HFFc6 (cell line): Measurements from ENCODE around the gene CAV3. TPM values are rescaled to one million over a fixed set of nuclear protein-coding genes. Genes with fewer than 3 reads are reported as not detected.

ENCODE experiments used
- DNase-seq: peaks from one replicate; pipeline ENCODE4 v3.0.0-alpha.2; 2018
- H3K27ac Mint-ChIP-seq: 2 replicates; pipeline ENCODE4 v1.8.0; 2020; ENCODE audit warnings: mild to moderate bottlenecking, mixed read lengths
- H3K27me3 Mint-ChIP-seq: 2 replicates; pipeline ENCODE4 v1.8.0; 2021; ENCODE audit warnings: mild to moderate bottlenecking, moderate library complexity, mixed read lengths; ENCODE audit not compliant: insufficient read depth
- H3K36me3 Mint-ChIP-seq: 2 replicates; pipeline ENCODE4 v1.8.0; 2021; ENCODE audit warnings: low read depth, mixed read lengths
- H3K4me1 Mint-ChIP-seq: 2 replicates; pipeline ENCODE4 v1.8.0; 2020; ENCODE audit warnings: low read depth, mixed read lengths
- H3K4me3 Mint-ChIP-seq: 2 replicates; pipeline ENCODE4 v1.8.0; 2020; ENCODE audit warnings: mild to moderate bottlenecking, moderate library complexity, mixed read lengths
- H3K9me3 Mint-ChIP-seq: 2 replicates; pipeline ENCODE4 v1.8.0; 2020; ENCODE audit warnings: mild to moderate bottlenecking, mixed read lengths
- total RNA-seq, 6 experiments: library from RNA; stranded (reverse); fragmentation: NEBNext Ultra II Directional; extraction: Animal tissue kit (Norgen Biotek cat#: 25700); gene quantifications; 2 replicates in 1 of 6; 3 replicates in 5 of 6; pipeline ENCODE4 v1.2.3, GENCODE V29; 2021
- TF ChIP-seq, protein P1 (sequence below): fragments of 200-600 bp; sonication (generic); IDR thresholded peaks from 2 replicates; pipeline ENCODE4 v1.5.0; 2021; ENCODE audit warnings: antibody characterized with exemption, mild to moderate bottlenecking

The CAV3 gene
- total RNA-seq, 6 experiments from 2014 or later: 0.25 TPM; not detected in 5

DNA sequence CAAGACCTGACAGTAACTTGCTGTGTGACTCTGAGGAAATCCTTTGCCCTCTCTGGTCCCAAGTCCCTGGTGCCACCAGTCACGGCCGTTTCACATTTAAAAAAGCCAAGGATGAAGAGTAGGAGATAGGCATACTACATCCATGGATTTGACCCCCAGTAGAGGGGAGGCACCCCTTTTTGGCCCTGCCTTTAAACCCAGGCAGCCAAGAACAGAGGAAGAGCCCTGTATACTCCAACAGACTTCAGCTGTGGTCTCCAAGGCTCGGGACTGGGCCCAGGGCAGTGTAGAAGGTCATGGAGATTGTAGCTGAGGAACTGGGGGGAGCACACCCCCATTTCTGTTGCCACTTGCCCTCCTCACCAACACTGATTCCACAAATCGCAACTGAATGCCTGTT lies 3.7 kb downstream of the CAV3 start:
- peaks cover 40% of the 10 kb centered on the region for H3K4me1 Mint-ChIP-seq
- no peak overlapping the region for H3K4me3 Mint-ChIP-seq
- H3K27me3 Mint-ChIP-seq: peaks cover 4% of the 10 kb centered on the region
- DNase-seq: no peak
- TF ChIP-seq, protein P1, sequence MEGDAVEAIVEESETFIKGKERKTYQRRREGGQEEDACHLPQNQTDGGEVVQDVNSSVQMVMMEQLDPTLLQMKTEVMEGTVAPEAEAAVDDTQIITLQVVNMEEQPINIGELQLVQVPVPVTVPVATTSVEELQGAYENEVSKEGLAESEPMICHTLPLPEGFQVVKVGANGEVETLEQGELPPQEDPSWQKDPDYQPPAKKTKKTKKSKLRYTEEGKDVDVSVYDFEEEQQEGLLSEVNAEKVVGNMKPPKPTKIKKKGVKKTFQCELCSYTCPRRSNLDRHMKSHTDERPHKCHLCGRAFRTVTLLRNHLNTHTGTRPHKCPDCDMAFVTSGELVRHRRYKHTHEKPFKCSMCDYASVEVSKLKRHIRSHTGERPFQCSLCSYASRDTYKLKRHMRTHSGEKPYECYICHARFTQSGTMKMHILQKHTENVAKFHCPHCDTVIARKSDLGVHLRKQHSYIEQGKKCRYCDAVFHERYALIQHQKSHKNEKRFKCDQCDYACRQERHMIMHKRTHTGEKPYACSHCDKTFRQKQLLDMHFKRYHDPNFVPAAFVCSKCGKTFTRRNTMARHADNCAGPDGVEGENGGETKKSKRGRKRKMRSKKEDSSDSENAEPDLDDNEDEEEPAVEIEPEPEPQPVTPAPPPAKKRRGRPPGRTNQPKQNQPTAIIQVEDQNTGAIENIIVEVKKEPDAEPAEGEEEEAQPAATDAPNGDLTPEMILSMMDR: no peak
- H3K9me3 Mint-ChIP-seq: no peaks in the 10 kb centered on the region
- no peaks in the 10 kb centered on the region for H3K36me3 Mint-ChIP-seq
- no peak overlapping the region for H3K27ac Mint-ChIP-seq

DNA sequence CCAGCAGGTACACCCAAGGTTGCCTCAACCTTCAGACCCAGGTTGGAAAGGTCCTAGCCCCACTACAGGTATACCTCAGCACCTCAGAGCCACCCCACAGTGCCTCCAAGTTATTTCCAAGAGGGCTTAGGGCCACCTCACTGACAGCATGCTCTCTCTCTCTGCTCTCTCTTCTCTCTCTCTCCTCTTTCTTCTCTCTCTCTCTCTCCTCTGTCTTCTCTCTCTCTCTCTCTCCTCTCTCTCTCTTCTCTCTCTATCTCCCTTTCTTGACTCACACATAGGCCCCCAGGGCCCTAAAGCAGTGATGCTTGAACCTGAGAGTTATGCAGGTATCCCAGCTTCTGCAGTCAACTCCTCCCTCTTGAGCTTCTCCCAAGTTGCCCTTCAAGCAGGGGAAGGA lies 4.2 kb downstream of the CAV3 start:
- Mint-ChIP-seq H3K27me3 (peaks cover 5% of the 10 kb centered on the region), H3K27ac (no peak overlapping the region), H3K9me3 (no peaks in the 10 kb centered on the region), H3K4me1 (peaks cover 45% of the 10 kb centered on the region), H3K4me3 (no peak overlapping the region), H3K36me3 (no peaks in the 10 kb centered on the region)
- DNase-seq: no peak
- TF ChIP-seq, protein P1: no peak

GRCh38 chr3:8738639-8739038 lies 5.0 kb downstream of the CAV3 start:
- no peak for DNase-seq
- Mint-ChIP-seq H3K4me1 (peaks cover 53% of the 10 kb centered on the region), H3K27me3 (peaks cover 6% of the 10 kb centered on the region), H3K36me3 (no peaks in the 10 kb centered on the region), H3K9me3 (no peaks in the 10 kb centered on the region), H3K27ac (no peak overlapping the region), H3K4me3 (no peak overlapping the region)
- TF ChIP-seq, protein P1: no peak

DNA sequence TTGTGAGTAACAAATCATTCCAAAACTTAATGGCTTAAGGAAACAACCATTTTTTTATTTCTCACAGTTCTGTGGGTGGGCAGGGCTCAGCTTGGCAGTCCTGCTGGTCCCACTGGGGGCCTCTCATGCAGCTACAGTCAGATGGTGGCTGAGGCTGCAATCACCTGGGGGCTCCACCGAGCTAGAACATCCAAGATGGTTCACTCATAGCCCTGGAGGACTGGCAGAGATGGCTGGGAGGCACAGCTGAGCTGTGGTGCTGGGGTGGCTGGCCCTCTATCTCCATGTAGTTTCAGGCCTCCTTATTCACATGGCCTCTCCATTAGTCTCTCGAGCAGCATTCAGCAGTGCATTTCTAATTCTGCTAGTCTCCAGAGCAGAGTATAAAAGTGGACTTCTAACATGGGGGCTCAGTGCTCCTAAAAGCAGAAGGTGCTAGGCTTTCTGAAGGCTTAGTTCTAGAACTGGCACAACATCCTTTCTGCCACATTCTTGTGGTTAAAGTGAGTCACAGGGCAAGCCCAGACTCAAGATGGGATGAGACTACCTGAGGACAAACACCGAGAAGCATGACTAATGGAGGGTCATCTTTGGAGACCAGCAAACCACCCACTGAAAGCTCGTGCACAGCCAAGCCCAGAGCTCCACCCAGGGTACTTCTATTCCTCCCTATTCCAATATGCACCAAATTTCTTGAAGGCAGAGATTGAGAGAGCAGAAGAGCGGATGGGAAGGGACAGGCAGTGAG lies 6.3 kb downstream of the CAV3 start:
- Mint-ChIP-seq H3K4me1 (peaks cover 57% of the 10 kb centered on the region), H3K4me3 (peak overlapping the region; percentile 27; the same call in 1 of the 2 replicates), H3K27ac (peak overlapping the region; percentile 72), H3K27me3 (peaks cover 4% of the 10 kb centered on the region), H3K36me3 (no peaks in the 10 kb centered on the region), H3K9me3 (no peaks in the 10 kb centered on the region)
- peak; percentile 88 for DNase-seq
- TF ChIP-seq, protein P1: no peak; the same call in 1 of the 2 replicates

- Mint-ChIP-seq H3K9me3 (no peaks in the 10 kb centered on the region), H3K4me1 (peaks cover 57% of the 10 kb centered on the region), H3K27ac (peak overlapping the region; percentile 69), H3K36me3 (no peaks in the 10 kb centered on the region), H3K4me3 (peak overlapping the region; percentile 81), H3K27me3 (peaks cover 15% of the 10 kb centered on the region)
- TF ChIP-seq, protein P1: no peak
- peak; percentile 69 for DNase-seq
These were observed 8.1 kb downstream of the CAV3 start for GRCh38 chr3:8741581-8742261.
